Measurements from ENCODE around the gene PTPRN2.

PTPRN2 gene

GRCh38 chr7:157865351-157866165 lies 722.1 kb downstream of the PTPRN2 start:
- no peak for DNase-seq (ENCODE audit: low spot score)
- H3K27ac ChIP-seq = no peak overlapping the region
- no peak for TF ChIP-seq CTCF (IDR thresholded peaks at IDR 0.05)
- H3K4me3 ChIP-seq = no peak overlapping the region

GRCh38 chr7:157864911-157865310 lies 722.7 kb downstream of the PTPRN2 start:
- no peak for TF ChIP-seq CTCF (IDR thresholded peaks at IDR 0.05)
- no peak for DNase-seq (ENCODE audit: low spot score)
- no peak overlapping the region for H3K27ac ChIP-seq
- no peak overlapping the region for H3K4me3 ChIP-seq

GRCh38 chr7:157863906-157864810 lies 723.5 kb downstream of the PTPRN2 start:
- DNase-seq (ENCODE audit: low spot score) = no peak
- Histone ChIP-seq H3K27ac (no peak overlapping the region), H3K4me3 (no peak overlapping the region)
- TF ChIP-seq CTCF (IDR thresholded peaks at IDR 0.05) = no peak

GRCh38 chr7:157863176-157863575 lies 724.4 kb downstream of the PTPRN2 start:
- DNase-seq (ENCODE audit: low spot score) = no peak
- no peak for TF ChIP-seq CTCF (IDR thresholded peaks at IDR 0.05)
- no peak overlapping the region for H3K4me3 ChIP-seq
- no peak overlapping the region for H3K27ac ChIP-seq

- TF ChIP-seq CTCF (IDR thresholded peaks at IDR 0.05) = no peak
- DNase-seq (ENCODE audit: low spot score) = no peak
- Histone ChIP-seq H3K27ac (no peak overlapping the region), H3K4me3 (no peak overlapping the region)
Observed at GRCh38 chr7:157862731-157863130, 724.9 kb downstream of the PTPRN2 start.

GRCh38 chr7:157861551-157861950 lies 726.1 kb downstream of the PTPRN2 start:
- H3K27ac ChIP-seq = no peak overlapping the region
- DNase-seq (ENCODE audit: low spot score) = peak; percentile 45
- no peak overlapping the region for H3K4me3 ChIP-seq
- no peak for TF ChIP-seq CTCF (IDR thresholded peaks at IDR 0.05)
